Measurements from ENCODE around the gene DHX16.

DHX16 gene

GRCh38 chr6:30643656-30644055, 29.1 kb downstream of the DHX16 start:
- H3K4me3 ChIP-seq (ENCODE audit: low read depth, low read length): no peak overlapping the region
- TF ChIP-seq CTCF (IDR thresholded peaks at IDR 0.05; ENCODE audit: insufficient read depth, low read depth, low read length, missing control alignments): no peak
- no peak for DNase-seq (ENCODE audit: low read depth)

- H3K4me3 ChIP-seq (ENCODE audit: low read depth, low read length): no peak overlapping the region
- no peak for DNase-seq (ENCODE audit: low read depth)
- no peak for TF ChIP-seq CTCF (IDR thresholded peaks at IDR 0.05; ENCODE audit: insufficient read depth, low read depth, low read length, missing control alignments)
Observed at GRCh38 chr6:30641048-30641447, 31.8 kb downstream of the DHX16 start.

- no peak for DNase-seq (ENCODE audit: low read depth)
- no peak overlapping the region for H3K4me3 ChIP-seq (ENCODE audit: low read depth, low read length)
- no peak for TF ChIP-seq CTCF (IDR thresholded peaks at IDR 0.05; ENCODE audit: insufficient read depth, low read depth, low read length, missing control alignments)
Observed at GRCh38 chr6:30640481-30640880, 32.3 kb downstream of the DHX16 start.

- no peak for TF ChIP-seq CTCF (IDR thresholded peaks at IDR 0.05; ENCODE audit: insufficient read depth, low read depth, low read length, missing control alignments)
- DNase-seq (ENCODE audit: low read depth): no peak
- H3K4me3 ChIP-seq (ENCODE audit: low read depth, low read length): no peak overlapping the region
Observed at GRCh38 chr6:30635834-30636233, 37.0 kb downstream of the DHX16 start.

GRCh38 chr6:30626484-30627366, 46.1 kb downstream of the DHX16 start, which contains the start of gene ATAT1:
Gene ATAT1 (plus strand): TSS chr6:30626874.
- peak within 1 kb of the TSS; percentile 68 for H3K4me3 ChIP-seq (ENCODE audit: low read depth, low read length)
- peak; percentile 85 for DNase-seq (ENCODE audit: low read depth)

GRCh38 chr6:30625511-30625910, 47.3 kb downstream of the DHX16 start:
- DNase-seq (ENCODE audit: low read depth): no peak
- H3K4me3 ChIP-seq (ENCODE audit: low read depth, low read length): no peak overlapping the region
- TF ChIP-seq CTCF (IDR thresholded peaks at IDR 0.05; ENCODE audit: insufficient read depth, low read depth, low read length, missing control alignments): no peak

More at GRCh38 chr6:30626484-30627366, 46.1 kb downstream of the DHX16 start, which contains the start of gene ATAT1:
- TF ChIP-seq CTCF (IDR thresholded peaks at IDR 0.05; ENCODE audit: insufficient read depth, low read depth, low read length, missing control alignments): peak; percentile 52
